NCI-H510A treated with DMSO at 0.1 percent for 48 hours (cell line): ENCODE data around the gene NIPBL.
"Not testable (repeated sequence)": the region's sequence is repeated elsewhere in the genome, so short reads cannot be mapped to it uniquely, and the experiment has no call there.

ENCODE experiments used
- DNase-seq: peaks from one replicate; lab custom pipeline; 2025; lab: John Stamatoyannopoulos, UW

The NIPBL gene

GRCh38 chr5:36876299-36876964 lies at the start of gene NIPBL:
NIPBL (plus strand) TSS chr5:36876769; CDS start chr5:36953697, 76,928 bp downstream.
- DNase-seq, result peak; percentile 96

- DNase-seq, result no peak
Measured at GRCh38 chr5:36832274-36832673, 44.3 kb upstream of the NIPBL start.

- no peak for DNase-seq
Measured at GRCh38 chr5:36836831-36837230, 39.7 kb upstream of the NIPBL start.

DNA sequence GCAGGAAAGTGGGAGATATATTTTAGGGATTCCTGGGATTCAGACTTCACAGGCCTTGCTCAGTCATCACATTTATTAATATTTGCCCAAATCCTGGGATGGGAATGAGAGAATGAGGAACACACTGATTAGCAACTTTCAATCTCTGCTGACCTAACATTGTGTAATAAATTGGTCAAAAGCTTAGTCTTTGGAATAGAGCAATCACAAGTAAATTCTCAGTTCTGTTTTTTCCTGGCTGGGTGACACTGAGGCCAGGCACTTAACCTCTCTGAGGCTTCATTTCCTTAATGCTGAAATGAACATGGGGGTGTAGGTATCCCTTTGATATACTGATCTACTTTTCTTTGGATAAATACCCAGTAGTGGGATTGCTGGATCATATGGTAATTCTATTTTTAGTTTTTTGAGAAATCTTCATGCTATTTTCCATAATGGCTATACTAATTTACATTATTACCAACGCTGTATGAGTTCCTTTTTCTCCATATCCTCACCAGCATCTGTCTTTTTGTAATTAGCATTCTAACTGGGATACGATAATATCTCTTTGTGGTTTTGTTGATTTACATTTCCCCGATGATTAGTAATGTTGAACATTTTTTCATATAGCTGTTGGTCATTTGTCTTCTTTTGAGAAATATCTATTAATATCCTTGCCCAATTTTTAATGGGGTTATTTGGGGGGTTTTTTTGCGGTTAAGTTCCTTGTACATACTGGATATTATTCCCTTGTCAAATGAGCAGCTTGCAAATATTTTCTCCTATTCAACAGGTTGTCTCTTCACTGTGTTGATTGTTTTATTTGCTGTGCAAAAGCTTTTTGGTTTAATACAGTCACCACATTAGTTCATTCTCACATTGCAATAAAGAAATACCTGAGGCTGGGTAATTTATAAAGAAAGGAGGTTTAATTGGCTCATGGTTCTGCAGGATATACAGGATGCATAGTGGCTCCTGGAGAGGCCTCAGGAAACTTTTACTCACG lies 36.8 kb upstream of the NIPBL start:
- DNase-seq, result no peak

DNA sequence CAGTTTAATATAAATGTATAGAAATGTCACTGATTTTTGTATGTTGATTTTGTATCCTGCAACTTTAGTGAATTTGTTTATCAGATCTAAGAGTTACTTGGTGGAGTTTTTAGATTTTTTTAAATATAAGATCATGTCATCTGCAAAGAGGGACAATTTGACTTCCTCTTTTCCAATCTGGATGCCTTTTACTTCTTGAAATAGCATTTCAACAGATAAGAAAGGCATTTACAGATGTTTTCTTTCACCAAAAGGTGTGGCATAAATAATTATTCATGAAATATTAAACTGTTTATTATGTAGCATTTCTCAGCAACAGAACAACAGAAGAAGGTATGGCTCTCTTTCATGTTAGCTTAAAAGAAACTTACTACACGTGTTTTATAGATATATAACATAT lies 34.9 kb upstream of the NIPBL start:
- no peak for DNase-seq

DNA sequence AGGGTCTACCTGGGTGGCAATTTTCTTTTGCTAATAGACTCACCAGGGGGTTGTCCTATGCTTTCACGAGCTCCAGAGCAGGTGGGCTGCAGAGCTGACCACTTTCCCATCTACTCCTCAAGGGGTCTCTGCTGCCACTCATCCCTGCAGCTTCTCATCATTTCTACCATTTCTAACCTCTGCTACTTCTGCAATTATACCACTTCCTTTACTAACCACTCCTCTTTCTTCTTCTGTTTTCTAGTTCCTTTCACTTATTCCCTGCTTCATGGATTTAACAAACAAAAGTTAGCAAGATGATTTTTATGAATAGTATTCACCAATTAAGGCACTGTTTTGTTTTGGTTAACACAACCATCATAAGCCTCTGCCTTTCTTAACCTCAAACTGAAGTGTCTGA lies 34.5 kb upstream of the NIPBL start:
- no peak for DNase-seq

DNA sequence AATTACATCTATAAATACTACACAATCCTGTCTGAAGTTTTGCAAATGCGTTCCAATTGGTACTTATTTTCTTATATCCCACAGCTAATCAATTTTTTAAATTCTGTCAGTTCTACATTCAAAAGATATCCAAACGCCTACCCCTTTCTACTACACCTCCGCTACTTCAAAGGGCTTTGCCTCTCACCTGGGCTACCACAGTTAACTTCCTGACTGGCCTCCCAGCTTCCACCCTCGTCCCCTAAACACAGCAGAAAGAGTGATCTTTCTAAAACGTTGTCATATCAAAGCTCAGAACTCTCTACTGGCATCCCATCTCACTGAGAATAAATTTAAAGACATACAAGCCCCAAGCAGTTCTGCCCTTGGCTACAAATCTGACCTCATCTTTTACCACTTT lies 32.3 kb upstream of the NIPBL start:
- DNase-seq, result no peak

GRCh38 chr5:36848545-36848944 lies 28.0 kb upstream of the NIPBL start:
- DNase-seq, result not testable (repeated sequence)

DNA sequence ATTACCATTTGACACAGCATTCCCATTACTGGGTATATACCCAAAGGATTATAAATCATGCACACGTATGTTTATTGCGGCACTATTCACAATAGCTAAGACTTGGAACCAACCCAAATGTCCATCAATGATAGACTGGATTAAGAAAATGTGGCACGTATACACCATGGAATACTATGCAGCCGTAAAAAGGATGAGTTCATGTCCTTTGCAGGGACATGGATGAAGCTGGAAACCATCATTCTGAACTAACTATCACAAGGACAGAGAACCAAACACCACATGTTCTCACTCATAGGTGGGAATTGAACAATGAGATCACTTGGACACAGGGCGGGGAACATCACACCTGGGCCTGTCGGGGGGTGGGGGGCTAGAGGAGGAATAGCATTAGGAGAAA lies 23.7 kb upstream of the NIPBL start:
- not testable (repeated sequence) for DNase-seq

GRCh38 chr5:36854402-36855140 lies 22.0 kb upstream of the NIPBL start:
- DNase-seq, result no peak

- DNase-seq, result no peak
Measured at GRCh38 chr5:36855141-36855495, 21.5 kb upstream of the NIPBL start.

DNA sequence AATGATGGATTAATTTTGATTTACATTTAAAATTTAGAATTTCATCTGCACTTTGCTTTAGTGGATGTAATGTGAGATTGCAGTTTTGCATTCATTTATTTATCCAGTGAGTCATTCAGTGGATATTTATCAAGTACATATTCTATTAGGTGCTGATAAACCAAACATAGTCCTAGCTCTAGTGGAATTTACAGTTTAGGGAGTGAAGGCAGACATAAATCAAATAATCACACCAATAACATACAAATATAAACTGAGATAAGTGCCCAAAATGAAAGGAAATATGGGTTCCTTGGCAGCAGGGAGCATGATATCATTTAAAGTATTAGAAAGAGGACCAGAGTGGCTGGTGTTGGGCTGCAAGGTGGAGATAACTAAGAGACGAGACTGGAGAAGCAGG lies 14.7 kb upstream of the NIPBL start:
- no peak for DNase-seq

DNA sequence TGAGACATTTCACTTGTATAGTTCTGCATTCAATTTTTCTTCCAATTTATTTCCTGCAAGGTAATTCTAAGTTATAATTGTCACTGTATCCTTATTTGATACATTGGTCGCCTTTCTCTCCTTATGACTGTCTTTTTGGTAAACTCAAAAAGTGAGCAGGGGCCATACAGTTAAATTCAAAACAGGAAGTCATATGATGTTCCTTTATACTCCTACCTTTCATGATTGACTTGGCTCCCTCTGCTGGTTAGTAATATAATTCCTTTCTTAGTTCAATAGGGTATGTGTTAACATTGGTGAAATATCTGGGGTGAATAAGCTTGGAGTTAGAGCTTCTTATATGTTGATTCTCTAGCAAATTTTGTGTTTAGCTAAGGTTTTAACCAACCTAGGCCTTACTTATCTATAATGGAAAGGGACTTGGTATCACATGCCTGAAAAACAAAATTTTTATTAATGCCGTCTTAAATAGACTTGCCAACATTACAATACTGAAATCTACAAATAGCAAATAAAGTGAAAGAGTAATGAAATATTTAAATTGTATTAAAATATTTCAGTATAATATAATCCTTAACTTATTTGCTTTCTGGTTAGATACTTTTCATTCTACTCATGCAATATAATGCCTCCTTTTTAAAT lies 6.0 kb upstream of the NIPBL start:
- peak; percentile 96 for DNase-seq

DNA sequence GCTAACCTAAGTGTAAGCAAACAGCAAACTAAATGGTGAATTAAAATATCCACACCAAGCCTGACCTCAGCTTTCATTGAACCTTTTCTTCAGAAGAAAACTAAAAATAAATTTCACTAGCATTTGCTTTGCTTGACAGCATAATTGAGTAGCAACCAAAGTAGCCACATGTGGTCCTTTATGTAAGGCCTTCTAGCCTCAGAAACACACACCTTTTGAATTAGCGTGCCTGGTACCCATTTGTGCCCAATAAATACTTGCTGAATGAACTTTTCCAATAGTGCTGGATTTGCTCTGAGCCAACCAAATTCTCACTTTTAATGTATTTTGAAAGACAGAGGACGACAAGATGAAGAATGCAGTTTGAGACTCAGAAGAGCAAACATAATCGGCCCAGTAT lies 2.1 kb upstream of the NIPBL start:
- DNase-seq, result no peak

DNA sequence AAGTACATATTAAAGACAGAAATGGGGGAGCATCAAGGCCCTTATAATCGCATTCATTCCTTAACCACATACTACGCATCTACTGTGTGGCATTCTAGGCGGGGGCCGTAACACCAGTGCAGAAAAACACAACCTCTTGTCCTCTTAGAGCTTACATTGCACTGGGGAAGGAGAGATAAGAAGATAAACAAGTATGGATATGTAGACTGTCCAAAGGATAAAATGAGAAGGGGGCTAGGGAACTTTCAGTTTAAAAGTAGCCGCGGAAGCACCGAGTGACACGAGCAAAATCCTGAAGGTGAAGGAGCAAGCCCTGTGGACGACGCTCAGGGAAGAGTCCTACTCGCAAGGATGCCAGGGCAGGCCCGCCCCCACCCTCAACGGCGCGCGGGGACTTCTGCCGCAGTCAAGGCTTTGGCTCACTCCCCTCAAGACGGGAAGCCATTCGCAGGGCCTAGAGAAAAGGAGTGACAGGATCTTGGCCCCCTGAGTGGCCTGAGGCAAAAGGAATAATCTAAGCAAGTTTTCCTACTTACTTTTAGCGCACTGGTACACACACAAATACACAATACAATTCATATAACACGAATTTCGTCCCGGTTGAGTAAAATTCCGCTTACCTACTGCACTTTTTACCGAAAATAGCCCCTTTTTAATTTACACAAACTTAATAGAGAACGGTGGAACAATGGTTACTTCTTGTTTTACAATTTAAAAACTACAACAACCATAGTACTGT lies 1.3 kb upstream of the NIPBL start:
- DNase-seq, result peak; percentile 77

GRCh38 chr5:36875790-36876298 lies 725 bp upstream of the NIPBL start:
- DNase-seq, result peak; percentile 84

DNA sequence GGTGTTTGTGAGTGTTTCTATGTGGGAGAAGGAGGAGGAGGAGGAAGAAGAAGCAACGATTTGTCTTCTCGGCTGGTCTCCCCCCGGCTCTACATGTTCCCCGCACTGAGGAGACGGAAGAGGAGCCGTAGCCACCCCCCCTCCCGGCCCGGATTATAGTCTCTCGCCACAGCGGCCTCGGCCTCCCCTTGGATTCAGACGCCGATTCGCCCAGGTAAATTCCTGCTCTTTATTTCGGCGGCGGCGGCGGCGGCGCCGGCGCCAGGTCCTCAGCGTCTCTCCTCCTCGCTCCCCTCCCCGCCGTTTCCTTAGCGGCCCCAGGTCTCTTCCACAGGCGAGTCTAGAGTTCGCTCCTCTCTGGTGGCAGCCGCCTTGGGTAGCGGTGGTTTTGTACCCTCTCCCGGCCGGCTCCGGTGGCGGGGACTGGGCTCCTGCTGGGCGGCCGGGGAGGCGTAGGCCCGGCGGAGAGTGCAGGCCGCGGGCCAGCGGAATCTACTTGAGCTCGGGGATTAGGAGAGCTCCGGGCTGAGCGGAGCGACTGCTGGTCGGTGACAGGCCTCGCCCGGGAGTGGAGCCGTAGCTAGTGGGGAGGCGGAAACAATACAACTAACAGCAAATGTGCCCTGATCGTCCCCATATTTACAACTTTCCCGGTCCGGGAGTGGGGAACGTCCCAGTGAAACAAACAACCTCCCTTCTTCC lies 547 bp downstream of the NIPBL start:
- DNase-seq, result peak; percentile 81

DNA sequence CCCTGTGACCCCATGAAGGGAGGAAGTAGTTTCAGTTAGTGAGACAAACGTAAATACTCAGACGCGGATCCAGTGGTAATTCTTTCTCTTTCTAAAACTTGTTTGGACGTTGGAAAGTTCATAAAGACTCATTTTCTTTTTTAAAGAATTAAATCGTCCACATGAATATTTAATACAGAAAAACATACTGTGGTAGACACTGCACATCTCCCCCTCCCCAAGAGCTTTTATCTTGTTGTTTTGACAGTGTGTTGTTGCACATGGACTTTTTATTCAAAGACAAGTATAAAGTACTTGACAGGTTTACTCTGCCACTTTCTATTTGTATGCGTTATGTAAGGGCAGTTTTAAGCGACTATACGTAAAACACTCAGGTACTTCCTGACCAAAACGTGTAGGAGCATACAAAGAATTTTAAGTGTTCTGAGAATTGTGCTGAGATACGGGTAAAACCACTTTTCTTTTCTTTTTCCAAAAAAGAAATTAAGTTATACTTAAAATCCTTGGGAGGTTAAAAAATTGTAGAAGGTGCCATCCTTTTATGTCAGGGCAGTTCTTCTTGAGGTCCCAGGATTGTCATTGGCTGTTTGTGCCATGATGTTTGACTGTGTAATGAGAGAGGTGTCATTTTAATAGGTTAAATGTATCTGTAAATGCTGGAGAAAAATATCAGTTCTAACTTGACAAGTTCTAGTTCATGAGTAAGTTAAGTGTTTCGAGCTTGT lies 1.3 kb downstream of the NIPBL start:
- peak; percentile 70 for DNase-seq

DNA sequence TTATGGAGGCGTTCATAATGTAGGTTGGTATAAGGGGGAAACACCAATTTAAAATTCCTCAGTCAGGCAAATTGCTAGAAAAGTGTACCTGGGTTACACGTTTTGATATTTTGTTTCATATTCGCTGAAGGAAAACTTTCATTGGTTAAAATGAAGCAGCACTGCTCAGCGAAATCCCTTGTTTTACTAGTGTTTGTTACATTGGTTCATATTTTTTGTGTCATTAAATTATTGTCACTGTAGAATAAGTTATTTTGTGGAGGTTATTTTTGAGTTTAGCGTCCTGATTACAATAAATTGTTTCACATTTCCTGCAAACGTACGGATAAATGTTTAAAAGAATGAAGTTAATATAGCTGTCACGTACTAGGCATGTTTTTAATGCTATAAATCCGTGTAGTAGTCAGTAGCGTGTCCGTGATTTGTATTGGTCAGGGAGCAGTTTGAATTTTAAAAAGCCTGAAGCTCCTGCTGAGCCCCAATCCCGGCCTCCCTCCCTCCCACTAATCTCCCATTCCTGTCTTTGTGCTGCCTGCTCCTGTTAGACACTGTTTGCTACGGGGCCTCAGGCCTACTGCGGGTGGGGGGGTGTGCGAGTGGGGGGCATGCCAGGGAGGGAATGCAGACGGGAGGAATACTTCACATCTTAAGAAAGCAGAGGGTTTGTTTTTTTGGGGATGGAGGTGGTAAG lies 2.0 kb downstream of the NIPBL start:
- DNase-seq, result peak; percentile 60
